MM.1S (cell line): ENCODE measurements around the gene ALDH3A1.

Source experiments
- CTCF ChIP-seq: fragments of 300-600 bp; sonication (generic); IDR thresholded peaks from 2 replicates; pipeline ENCODE4 v1.5.1; 2016; ENCODE audit warnings: antibody characterized with exemption, low read length, mixed read lengths
- EZH2 ChIP-seq: fragments of 300-600 bp; sonication (generic); optimal IDR thresholded peaks from 2 replicates; pipeline ENCODE3; 2017; ENCODE audit warnings: low read depth, mild to moderate bottlenecking, antibody characterized with exemption, low read length, mixed read lengths
- EZH2phosphoT487 ChIP-seq: fragments of 300-600 bp; sonication (generic); IDR thresholded peaks from 2 replicates; pipeline ENCODE4 v1.6.1; 2018; ENCODE audit warnings: antibody characterized with exemption, low read length

- TF ChIP-seq CTCF (no peak), EZH2 (no peak), EZH2phosphoT487 (no peak)
Observed at GRCh38 chr17:19787733-19788357, 39.7 kb upstream of the ALDH3A1 start.
